ENCODE measurements around the gene TBX20.

Gene TBX20

DNA sequence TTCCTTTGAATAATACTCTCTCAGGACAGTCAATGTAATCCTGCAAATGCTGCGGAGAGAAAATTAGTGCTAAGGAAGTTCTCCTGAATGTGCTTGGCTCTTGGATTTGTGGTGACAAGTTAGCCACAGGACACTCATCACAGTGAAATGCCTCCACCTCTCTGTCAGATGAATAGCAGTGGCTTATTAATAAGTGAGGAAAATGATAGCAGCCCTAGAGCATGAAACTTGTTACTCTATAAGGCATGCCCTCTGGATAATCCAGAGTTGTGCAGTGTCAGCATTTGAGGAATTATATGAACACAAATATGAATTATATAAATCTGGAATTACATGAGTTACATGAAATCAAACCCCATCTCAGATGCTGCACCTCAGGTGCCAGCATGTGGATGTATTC, 23.5 kb upstream of the TBX20 start:
- TF ChIP-seq, protein P1, sequence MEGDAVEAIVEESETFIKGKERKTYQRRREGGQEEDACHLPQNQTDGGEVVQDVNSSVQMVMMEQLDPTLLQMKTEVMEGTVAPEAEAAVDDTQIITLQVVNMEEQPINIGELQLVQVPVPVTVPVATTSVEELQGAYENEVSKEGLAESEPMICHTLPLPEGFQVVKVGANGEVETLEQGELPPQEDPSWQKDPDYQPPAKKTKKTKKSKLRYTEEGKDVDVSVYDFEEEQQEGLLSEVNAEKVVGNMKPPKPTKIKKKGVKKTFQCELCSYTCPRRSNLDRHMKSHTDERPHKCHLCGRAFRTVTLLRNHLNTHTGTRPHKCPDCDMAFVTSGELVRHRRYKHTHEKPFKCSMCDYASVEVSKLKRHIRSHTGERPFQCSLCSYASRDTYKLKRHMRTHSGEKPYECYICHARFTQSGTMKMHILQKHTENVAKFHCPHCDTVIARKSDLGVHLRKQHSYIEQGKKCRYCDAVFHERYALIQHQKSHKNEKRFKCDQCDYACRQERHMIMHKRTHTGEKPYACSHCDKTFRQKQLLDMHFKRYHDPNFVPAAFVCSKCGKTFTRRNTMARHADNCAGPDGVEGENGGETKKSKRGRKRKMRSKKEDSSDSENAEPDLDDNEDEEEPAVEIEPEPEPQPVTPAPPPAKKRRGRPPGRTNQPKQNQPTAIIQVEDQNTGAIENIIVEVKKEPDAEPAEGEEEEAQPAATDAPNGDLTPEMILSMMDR (IDR thresholded peaks at IDR 0.05; ENCODE audit: borderline replicate concordance, control extremely low read depth, extremely low read depth, insufficient read depth, missing control alignments) = no peak
- no peak for DNase-seq (ENCODE audit: low spot score)
- in situ Hi-C loops (cut with MboI; ENCODE audit: low sequenced_read_pairs, unreplicated experiment) = no loop called here

DNA sequence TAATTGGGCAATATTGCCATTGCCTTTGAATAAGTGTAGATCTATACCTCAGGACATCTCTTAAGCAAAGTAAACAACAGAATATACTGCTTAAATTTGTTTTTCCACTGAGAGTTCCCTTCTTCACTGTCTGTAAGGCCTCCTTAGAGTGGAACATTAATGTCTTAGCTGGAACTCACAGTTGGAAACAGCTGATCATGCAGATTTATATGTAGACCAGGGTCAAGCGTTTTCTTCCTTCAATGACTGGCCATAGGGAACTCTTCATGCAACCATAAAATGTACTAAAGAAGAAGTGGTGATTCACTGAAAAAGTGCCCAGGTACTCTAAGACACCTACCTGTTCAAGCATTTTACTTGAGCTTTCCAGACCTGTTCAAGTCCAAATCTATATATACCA, 18.3 kb upstream of the TBX20 start:
- TF ChIP-seq, protein P1 (IDR thresholded peaks at IDR 0.05; ENCODE audit: borderline replicate concordance, control extremely low read depth, extremely low read depth, insufficient read depth, missing control alignments) = no peak
- no peak for DNase-seq (ENCODE audit: low spot score)
- in situ Hi-C loops (cut with MboI; ENCODE audit: low sequenced_read_pairs, unreplicated experiment) = no loop called here

DNA sequence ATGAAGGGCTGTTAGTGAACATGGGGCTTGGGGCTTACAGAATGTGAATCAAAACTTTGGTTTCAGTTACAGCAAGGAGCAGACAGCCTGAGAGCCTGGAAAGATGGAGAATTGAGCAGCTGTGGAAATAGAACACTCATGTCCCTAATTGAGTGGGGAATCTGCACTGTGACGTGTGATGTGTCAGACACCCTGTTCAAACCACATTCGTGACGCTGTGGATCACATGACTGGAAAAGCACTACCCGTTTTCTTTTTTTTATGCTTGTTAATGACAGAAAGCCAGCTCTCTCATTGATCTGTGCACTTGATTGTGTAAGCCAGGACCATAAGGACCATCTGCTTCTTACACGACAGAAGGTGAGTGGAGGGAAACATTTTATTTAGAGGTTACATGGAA, 15.1 kb upstream of the TBX20 start:
- in situ Hi-C loops (cut with MboI; ENCODE audit: low sequenced_read_pairs, unreplicated experiment) = no loop called here
- no peak for DNase-seq (ENCODE audit: low spot score)

DNA sequence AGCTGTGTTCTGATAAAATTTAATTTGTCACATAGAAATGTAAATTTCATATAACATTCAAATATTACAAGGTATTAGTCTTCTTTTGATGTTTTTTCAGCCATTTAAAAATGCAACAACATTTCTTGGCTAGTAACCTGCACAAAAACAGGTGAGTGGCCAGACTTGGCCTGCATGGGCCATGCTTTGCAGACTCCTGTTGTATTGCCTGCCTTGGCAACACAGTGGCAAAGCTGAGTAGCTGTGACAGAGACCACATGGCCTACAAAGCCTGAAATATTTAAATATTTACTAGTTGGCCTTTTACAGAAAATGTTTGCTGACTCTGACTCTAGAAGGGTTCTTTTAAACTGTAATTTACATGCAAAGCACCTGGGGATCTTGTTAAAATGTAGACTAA, 13.5 kb upstream of the TBX20 start:
- in situ Hi-C loops (cut with MboI; ENCODE audit: low sequenced_read_pairs, unreplicated experiment) = no loop called here
- TF ChIP-seq, protein P1 (IDR thresholded peaks at IDR 0.05; ENCODE audit: borderline replicate concordance, control extremely low read depth, extremely low read depth, insufficient read depth, missing control alignments) = no peak
- DNase-seq (ENCODE audit: low spot score) = no peak

More for the DNA sequence above, 15.1 kb upstream of the TBX20 start:
- TF ChIP-seq, protein P1 (IDR thresholded peaks at IDR 0.05; ENCODE audit: borderline replicate concordance, control extremely low read depth, extremely low read depth, insufficient read depth, missing control alignments) = no peak

- no peak for DNase-seq (ENCODE audit: low spot score)
- in situ Hi-C loops (cut with MboI; ENCODE audit: low sequenced_read_pairs, unreplicated experiment) = no loop called here
- TF ChIP-seq, protein P1 (IDR thresholded peaks at IDR 0.05; ENCODE audit: borderline replicate concordance, control extremely low read depth, extremely low read depth, insufficient read depth, missing control alignments) = no peak
These were observed 9.5 kb upstream of the TBX20 start for GRCh38 chr7:35263396-35263795.

DNA sequence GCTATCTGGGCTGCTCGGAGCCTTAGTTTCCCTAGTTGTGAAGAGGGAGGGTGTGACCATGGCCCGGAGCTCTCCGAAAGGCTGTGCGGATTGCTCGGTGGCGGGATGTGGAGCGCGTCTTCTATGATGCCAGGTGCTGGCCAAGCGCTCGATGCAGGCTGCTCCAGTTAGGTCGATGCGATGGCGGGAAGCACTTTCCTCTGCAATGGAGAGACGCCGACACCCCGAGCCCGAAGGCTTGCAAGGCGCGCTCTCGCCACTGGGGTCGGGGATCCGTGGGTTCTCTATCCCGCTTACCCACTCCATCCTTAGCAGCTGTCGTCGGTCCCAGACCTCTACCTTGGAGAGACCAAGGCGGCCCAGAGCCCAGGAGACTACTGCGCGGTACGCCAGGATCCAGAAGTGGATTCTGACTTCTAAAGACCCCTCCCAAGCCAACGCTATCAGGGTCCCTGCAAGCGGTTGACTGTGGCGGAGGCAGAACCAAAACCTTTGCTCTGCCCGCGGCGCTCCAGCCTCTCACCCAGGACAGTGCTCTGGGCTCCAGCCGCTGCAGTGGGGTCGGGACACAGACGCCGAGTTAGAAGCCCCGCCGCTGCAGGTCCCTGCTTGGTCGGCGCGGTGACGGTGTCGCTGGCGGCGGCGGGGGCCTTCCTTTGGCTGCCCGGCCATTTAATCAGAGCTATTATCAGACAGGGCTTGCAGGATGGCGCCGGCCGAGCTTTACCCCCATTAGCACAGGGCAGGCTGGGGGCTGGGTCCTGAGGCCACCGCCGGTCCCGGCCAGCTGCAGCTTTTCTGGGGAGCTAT, 7.8 kb upstream of the TBX20 start:
- DNase-seq (ENCODE audit: low spot score) = no peak
- in situ Hi-C loops (cut with MboI; ENCODE audit: low sequenced_read_pairs, unreplicated experiment) = no loop called here
- TF ChIP-seq, protein P1 (IDR thresholded peaks at IDR 0.05; ENCODE audit: borderline replicate concordance, control extremely low read depth, extremely low read depth, insufficient read depth, missing control alignments) = no peak
